Stimulated activated memory B cell treated with anti-CD40 and anti-IgM and Interleukin-4, amounts not matched to agents 10 μg/mL and 1 μg/mL and 100 μg/mL, for 72 hours (primary cell): Measurements from ENCODE around the gene KIRREL3.

ENCODE experiments used
- ATAC-seq: fragments of 150-1000 bp; cut with Tn5 transposase; 2 replicates; pipeline ENCODE4 v1.10.0; 2021
- H3K27ac Mint-ChIP-seq: one replicate; pipeline ENCODE4 v1.8.0; 2022; ENCODE audit warnings: mild to moderate bottlenecking, mixed read lengths
- H3K27me3 Mint-ChIP-seq: one replicate; pipeline ENCODE4 v1.8.0; 2022; ENCODE audit warnings: mixed read lengths
- H3K36me3 Mint-ChIP-seq: one replicate; pipeline ENCODE4 v1.8.0; 2022; ENCODE audit warnings: mixed read lengths
- H3K4me1 Mint-ChIP-seq: one replicate; pipeline ENCODE4 v1.8.0; 2022; ENCODE audit warnings: mixed read lengths
- H3K4me3 Mint-ChIP-seq: one replicate; pipeline ENCODE4 v1.8.0; 2022; ENCODE audit warnings: mild to moderate bottlenecking, moderate library complexity, mixed read lengths
- H3K9me3 Mint-ChIP-seq: one replicate; pipeline ENCODE4 v1.8.0; 2022; ENCODE audit warnings: mixed read lengths

Gene KIRREL3

DNA sequence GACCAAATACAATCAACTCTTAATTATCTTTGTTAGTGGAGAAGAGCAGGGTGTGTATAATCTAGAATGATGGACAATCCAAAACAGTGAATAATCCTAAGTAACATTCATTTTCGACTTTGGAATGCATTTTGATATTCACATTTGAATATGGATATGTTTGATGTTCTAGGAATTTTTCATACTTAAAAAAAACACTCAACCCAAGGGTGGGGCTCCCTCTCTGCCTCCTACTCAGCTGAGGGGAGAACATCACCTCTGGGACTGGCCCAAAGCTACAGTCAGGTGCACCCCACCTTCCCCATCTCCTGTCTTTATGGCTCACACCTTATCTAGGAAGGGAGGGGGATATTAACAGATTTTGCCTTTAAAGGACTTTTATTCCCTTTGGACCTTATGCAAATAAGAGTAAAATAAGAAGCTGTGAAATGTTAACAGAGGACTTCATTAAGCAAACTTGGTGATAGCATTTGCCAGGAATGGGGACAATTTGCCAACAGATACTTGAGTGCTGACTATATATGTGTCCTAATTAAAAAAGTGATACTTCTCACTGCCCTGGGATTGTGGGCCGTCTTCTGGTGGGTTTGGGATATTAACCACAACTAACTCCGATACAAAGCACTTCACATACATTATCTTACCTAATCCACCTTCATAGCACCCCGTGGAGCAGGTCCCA, 458.1 kb downstream of the KIRREL3 start:
- ATAC-seq = no peak
- H3K9me3 Mint-ChIP-seq = no peaks in the 10 kb centered on the region
- H3K4me3 Mint-ChIP-seq = no peak overlapping the region
- H3K36me3 Mint-ChIP-seq = no peaks in the 10 kb centered on the region
- no peaks in the 10 kb centered on the region for H3K4me1 Mint-ChIP-seq
- no peak overlapping the region for H3K27ac Mint-ChIP-seq
- H3K27me3 Mint-ChIP-seq = peaks cover 29% of the 10 kb centered on the region

- H3K36me3 Mint-ChIP-seq = no peaks in the 10 kb centered on the region
- H3K4me3 Mint-ChIP-seq = no peak overlapping the region
- H3K27ac Mint-ChIP-seq = no peak overlapping the region
- H3K9me3 Mint-ChIP-seq = no peaks in the 10 kb centered on the region
- ATAC-seq = no peak
- no peaks in the 10 kb centered on the region for H3K4me1 Mint-ChIP-seq
- H3K27me3 Mint-ChIP-seq = peaks cover 6% of the 10 kb centered on the region
Observed at GRCh38 chr11:126538071-126538470, 462.5 kb downstream of the KIRREL3 start.

- Mint-ChIP-seq H3K4me3 (no peak overlapping the region), H3K4me1 (no peaks in the 10 kb centered on the region), H3K27me3 (no peaks in the 10 kb centered on the region), H3K36me3 (no peaks in the 10 kb centered on the region), H3K9me3 (no peaks in the 10 kb centered on the region), H3K27ac (no peak overlapping the region)
- no peak for ATAC-seq
Observed at GRCh38 chr11:126537492-126537891, 463.1 kb downstream of the KIRREL3 start.

- Mint-ChIP-seq H3K4me3 (no peak overlapping the region), H3K36me3 (no peaks in the 10 kb centered on the region), H3K27ac (no peak overlapping the region), H3K27me3 (no peaks in the 10 kb centered on the region), H3K9me3 (no peaks in the 10 kb centered on the region), H3K4me1 (no peaks in the 10 kb centered on the region)
- no peak for ATAC-seq
Observed at GRCh38 chr11:126534141-126534805, 466.3 kb downstream of the KIRREL3 start.

- no peak for ATAC-seq
- Mint-ChIP-seq H3K27ac (no peak overlapping the region), H3K36me3 (no peaks in the 10 kb centered on the region), H3K27me3 (no peaks in the 10 kb centered on the region), H3K9me3 (no peaks in the 10 kb centered on the region), H3K4me3 (no peak overlapping the region), H3K4me1 (no peaks in the 10 kb centered on the region)
Observed at GRCh38 chr11:126533560-126533959, 467.0 kb downstream of the KIRREL3 start.

GRCh38 chr11:126530416-126530815, 470.2 kb downstream of the KIRREL3 start:
- no peak overlapping the region for H3K4me3 Mint-ChIP-seq
- no peaks in the 10 kb centered on the region for H3K36me3 Mint-ChIP-seq
- no peak for ATAC-seq
- no peaks in the 10 kb centered on the region for H3K27me3 Mint-ChIP-seq
- no peaks in the 10 kb centered on the region for H3K9me3 Mint-ChIP-seq
- H3K4me1 Mint-ChIP-seq = no peaks in the 10 kb centered on the region
- H3K27ac Mint-ChIP-seq = no peak overlapping the region

GRCh38 chr11:126529037-126529436, 471.5 kb downstream of the KIRREL3 start:
- no peaks in the 10 kb centered on the region for H3K27me3 Mint-ChIP-seq
- H3K9me3 Mint-ChIP-seq = no peaks in the 10 kb centered on the region

DNA sequence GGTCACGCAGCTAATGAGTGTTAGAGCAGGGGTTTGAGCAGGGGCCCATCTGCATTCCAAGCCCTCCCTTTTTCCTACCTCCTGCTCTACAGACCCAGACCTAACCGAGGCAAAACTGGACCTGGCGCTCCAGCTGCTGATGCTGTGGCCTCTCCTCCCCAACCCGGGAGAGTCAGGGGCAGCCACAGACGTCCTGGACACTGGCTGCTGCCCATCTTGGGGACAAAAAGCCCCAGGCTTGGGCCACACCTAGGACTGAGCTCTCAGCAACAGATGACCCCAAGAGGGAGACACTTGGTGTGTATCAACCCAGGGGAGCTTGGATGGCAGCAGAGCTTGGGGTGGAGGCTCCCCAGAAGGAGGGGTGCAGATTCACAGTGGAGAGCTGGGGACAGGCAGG, 472.5 kb downstream of the KIRREL3 start:
- H3K27me3 Mint-ChIP-seq = no peaks in the 10 kb centered on the region
- H3K36me3 Mint-ChIP-seq = no peaks in the 10 kb centered on the region
- no peak overlapping the region for H3K4me3 Mint-ChIP-seq
- ATAC-seq = no peak
- no peak overlapping the region for H3K27ac Mint-ChIP-seq
- no peaks in the 10 kb centered on the region for H3K9me3 Mint-ChIP-seq
- H3K4me1 Mint-ChIP-seq = no peaks in the 10 kb centered on the region

More at GRCh38 chr11:126529037-126529436, 471.5 kb downstream of the KIRREL3 start:
- no peak for ATAC-seq
- no peak overlapping the region for H3K27ac Mint-ChIP-seq
- no peaks in the 10 kb centered on the region for H3K36me3 Mint-ChIP-seq
- H3K4me3 Mint-ChIP-seq = no peak overlapping the region
- no peaks in the 10 kb centered on the region for H3K4me1 Mint-ChIP-seq

- Mint-ChIP-seq H3K27me3 (no peaks in the 10 kb centered on the region), H3K36me3 (no peaks in the 10 kb centered on the region), H3K27ac (no peak overlapping the region), H3K4me3 (no peak overlapping the region), H3K4me1 (no peaks in the 10 kb centered on the region), H3K9me3 (no peaks in the 10 kb centered on the region)
- ATAC-seq = no peak
Observed at GRCh38 chr11:126527651-126528050, 472.9 kb downstream of the KIRREL3 start.

- H3K27ac Mint-ChIP-seq = no peak overlapping the region
- no peaks in the 10 kb centered on the region for H3K27me3 Mint-ChIP-seq
- no peaks in the 10 kb centered on the region for H3K4me1 Mint-ChIP-seq
- no peak for ATAC-seq
- H3K9me3 Mint-ChIP-seq = no peaks in the 10 kb centered on the region
- no peak overlapping the region for H3K4me3 Mint-ChIP-seq
- no peaks in the 10 kb centered on the region for H3K36me3 Mint-ChIP-seq
Observed at GRCh38 chr11:126526471-126526870, 474.1 kb downstream of the KIRREL3 start.

GRCh38 chr11:126525702-126526101, 474.9 kb downstream of the KIRREL3 start:
- H3K27me3 Mint-ChIP-seq = no peaks in the 10 kb centered on the region
- no peak overlapping the region for H3K4me3 Mint-ChIP-seq
- H3K27ac Mint-ChIP-seq = no peak overlapping the region
- H3K4me1 Mint-ChIP-seq = no peaks in the 10 kb centered on the region
- no peak for ATAC-seq
- no peaks in the 10 kb centered on the region for H3K36me3 Mint-ChIP-seq
- no peaks in the 10 kb centered on the region for H3K9me3 Mint-ChIP-seq

DNA sequence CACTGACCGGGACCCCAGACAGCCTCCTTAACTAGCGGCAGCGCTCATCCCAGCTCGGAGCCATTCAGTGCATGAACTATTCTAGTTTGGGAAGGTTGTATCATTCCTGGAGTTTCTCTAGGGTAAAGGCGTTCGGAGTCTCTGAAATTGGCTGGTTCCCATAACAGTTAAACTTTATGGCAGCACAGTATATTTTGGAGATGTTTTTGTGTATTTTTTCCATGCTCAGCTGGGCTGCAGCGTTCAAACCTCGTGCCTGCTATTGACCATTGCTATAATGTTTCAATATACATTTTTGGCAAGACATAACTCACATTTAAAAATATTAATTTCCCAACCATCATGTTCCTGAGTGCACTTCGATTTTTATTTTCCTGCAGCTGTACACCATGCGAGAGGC, 475.4 kb downstream of the KIRREL3 start:
- Mint-ChIP-seq H3K36me3 (no peaks in the 10 kb centered on the region), H3K4me3 (no peak overlapping the region), H3K27ac (no peak overlapping the region), H3K9me3 (no peaks in the 10 kb centered on the region), H3K4me1 (no peaks in the 10 kb centered on the region), H3K27me3 (no peaks in the 10 kb centered on the region)
- no peak for ATAC-seq

- H3K4me1 Mint-ChIP-seq = no peaks in the 10 kb centered on the region
- ATAC-seq = no peak
Observed at GRCh38 chr11:126523441-126524205, 476.9 kb downstream of the KIRREL3 start.

DNA sequence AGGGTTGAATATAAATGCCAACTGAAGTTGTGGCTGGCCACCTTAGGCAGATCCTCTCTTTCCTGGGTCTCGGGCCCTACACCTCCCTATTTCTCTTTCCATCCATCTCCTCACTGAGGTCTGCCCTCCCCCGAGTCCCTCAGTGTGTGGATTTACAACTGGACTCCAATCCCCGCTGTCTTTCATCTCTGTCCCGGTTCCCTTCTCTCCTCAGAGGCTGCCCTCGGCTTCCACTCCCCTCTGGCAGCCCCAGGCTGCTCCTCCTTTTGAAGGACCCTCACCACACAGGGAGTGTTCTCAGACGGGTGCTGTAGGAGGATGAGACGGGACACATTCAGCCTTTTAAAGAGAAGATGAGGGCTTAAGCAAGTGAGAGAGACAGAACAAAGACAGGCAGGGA, 478.0 kb downstream of the KIRREL3 start:
- no peaks in the 10 kb centered on the region for H3K36me3 Mint-ChIP-seq
- no peak overlapping the region for H3K27ac Mint-ChIP-seq
- ATAC-seq = no peak
- no peaks in the 10 kb centered on the region for H3K4me1 Mint-ChIP-seq
- H3K9me3 Mint-ChIP-seq = no peaks in the 10 kb centered on the region
- no peak overlapping the region for H3K4me3 Mint-ChIP-seq
- H3K27me3 Mint-ChIP-seq = peaks cover 12% of the 10 kb centered on the region

More at GRCh38 chr11:126523441-126524205, 476.9 kb downstream of the KIRREL3 start:
- Mint-ChIP-seq H3K27me3 (peaks cover 5% of the 10 kb centered on the region), H3K4me3 (no peak overlapping the region), H3K27ac (no peak overlapping the region), H3K36me3 (no peaks in the 10 kb centered on the region), H3K9me3 (no peaks in the 10 kb centered on the region)

GRCh38 chr11:126522152-126522551, 478.4 kb downstream of the KIRREL3 start:
- Mint-ChIP-seq H3K4me3 (no peak overlapping the region), H3K27me3 (peaks cover 12% of the 10 kb centered on the region), H3K27ac (no peak overlapping the region), H3K36me3 (no peaks in the 10 kb centered on the region), H3K9me3 (no peaks in the 10 kb centered on the region), H3K4me1 (no peaks in the 10 kb centered on the region)
- ATAC-seq = no peak

DNA sequence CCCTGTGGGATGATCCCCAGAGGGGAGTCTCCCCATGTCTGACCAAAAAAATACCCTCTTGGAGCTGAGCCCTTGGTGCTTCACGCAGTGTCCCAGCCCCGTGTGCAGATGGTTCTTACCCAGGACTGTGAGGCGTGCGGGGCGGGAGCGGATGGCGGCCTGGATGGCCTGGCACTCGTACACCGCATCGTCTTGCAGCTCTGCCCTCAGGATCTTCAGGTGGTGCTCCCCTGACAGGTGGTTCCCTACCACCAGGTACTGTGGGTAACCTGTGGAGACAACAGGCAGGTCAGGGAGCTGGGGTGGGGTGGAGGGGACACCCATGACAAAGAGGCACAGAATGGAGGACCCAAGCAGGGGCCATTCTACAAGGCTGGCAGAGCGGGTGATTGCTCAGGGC, 479.4 kb downstream of the KIRREL3 start:
- Mint-ChIP-seq H3K4me3 (no peak overlapping the region), H3K36me3 (no peaks in the 10 kb centered on the region), H3K27me3 (peaks cover 19% of the 10 kb centered on the region), H3K4me1 (no peaks in the 10 kb centered on the region), H3K9me3 (no peaks in the 10 kb centered on the region), H3K27ac (no peak overlapping the region)
- no peak for ATAC-seq
